Smooth muscle cell (in vitro differentiated cells): ENCODE data around the gene MPST. TPM values are rescaled to one million over a fixed set of nuclear protein-coding genes. Genes with fewer than 3 reads are reported as not detected.
A peak's percentile ranks its signal among the peaks of the same experiment; 100 is the strongest.

Experiments used
- DNase-seq: peaks from one replicate; lab custom pipeline; 2025; ENCODE audit not compliant: unreplicated experiment; lab: John Stamatoyannopoulos, UW
- H2AFZ ChIP-seq: fragments of 200-600 bp; sonication (generic); 2 replicates; pipeline ENCODE4 v1.6.0; 2016; ENCODE audit warnings: antibody characterized with exemption, low read depth, mild to moderate bottlenecking
- H3F3A ChIP-seq: fragments of 200-600 bp; sonication (generic); 2 replicates; pipeline ENCODE4 v1.6.0; 2017; ENCODE audit warnings: antibody characterized with exemption, low read depth
- H3K27ac ChIP-seq: fragments of 200-600 bp; sonication (generic); 2 replicates; pipeline ENCODE4 v1.5.1; 2016; ENCODE audit warnings: low read depth, mild to moderate bottlenecking
- H3K27me3 ChIP-seq: fragments of 200-600 bp; sonication (generic); 2 replicates; pipeline ENCODE4 v1.6.1; 2016; ENCODE audit warnings: low read depth, mild to moderate bottlenecking
- H3K36me3 ChIP-seq: fragments of 200-600 bp; sonication (generic); 2 replicates; pipeline ENCODE4 v1.5.1; 2016; ENCODE audit warnings: low read depth
- H3K4me1 ChIP-seq: fragments of 200-600 bp; sonication (generic); 2 replicates; pipeline ENCODE4 v1.5.1; 2016; ENCODE audit warnings: low read depth
- H3K4me2 ChIP-seq: fragments of 200-600 bp; sonication (generic); 2 replicates; pipeline ENCODE4 v1.6.0; 2016; ENCODE audit warnings: mild to moderate bottlenecking
- H3K4me3 ChIP-seq: fragments of 200-600 bp; sonication (generic); 2 replicates; pipeline ENCODE4 v1.5.1; 2016; ENCODE audit warnings: mild to moderate bottlenecking
- H3K79me2 ChIP-seq: fragments of 200-600 bp; sonication (generic); 2 replicates; pipeline ENCODE4 v1.6.0; 2016; ENCODE audit warnings: low read depth, mild to moderate bottlenecking
- H3K9ac ChIP-seq: fragments of 200-600 bp; sonication (generic); 2 replicates; pipeline ENCODE4 v1.6.0; 2016; ENCODE audit warnings: low read depth
- H3K9me3 ChIP-seq: fragments of 200-600 bp; sonication (generic); replicated peaks from 2 replicates; pipeline ENCODE4 v1.5.1; 2016; ENCODE audit warnings: low read depth
- H4K20me1 ChIP-seq: fragments of 200-600 bp; sonication (generic); 2 replicates; pipeline ENCODE4 v1.6.0; 2016; ENCODE audit warnings: low read depth
- CTCF ChIP-seq: fragments of 200-600 bp; sonication (generic); IDR thresholded peaks from 2 replicates; pipeline ENCODE4 v1.5.1; 2017; ENCODE audit warnings: borderline replicate concordance, mild to moderate bottlenecking, antibody characterized with exemption; ENCODE audit not compliant: insufficient read depth, poor library complexity, severe bottlenecking
- WGBS: methylation state at CpG from one replicate; pipeline ENCODE4 v1.1.7; 2016; ENCODE audit warnings: low lambda C conversion rate; 5-methylcytosine and 5-hydroxymethylcytosine counted together
- polyA plus RNA-seq: library from polyadenylated mRNA; unstranded; fragments of >200 nt; fragmentation: Nextera tagmentation; extraction: Ambion mirVana; gene quantifications from 2 replicates; pipeline ENCODE4 v1.2.1, GENCODE V29; 2016
- small RNA-seq: library from RNA; depleted of rRNA; stranded (forward); fragments of <200 nt; gene quantifications from one replicate; pipeline ENCODE3, GENCODE V24; 2014
- total RNA-seq: library from RNA; depleted of rRNA; stranded (reverse); fragments of >200 nt; gene quantifications from 2 replicates; pipeline ENCODE4 v1.2.3, GENCODE V29; 2014

The MPST gene
- total and polyA plus RNA-seq, 2 experiments from 2014 or later = 49.9 to 119 TPM

- Histone ChIP-seq H3K27ac (no peak overlapping the region), H4K20me1 (no peaks in the 10 kb centered on the region), H3K4me3 (no peak overlapping the region), H3K9ac (no peak overlapping the region), H2AFZ (no peak overlapping the region), H3K9me3 (no peaks in the 10 kb centered on the region), H3K36me3 (no peaks in the 10 kb centered on the region), H3K4me1 (no peaks in the 10 kb centered on the region), H3K79me2 (no peaks in the 10 kb centered on the region), H3K4me2 (no peak overlapping the region), H3F3A (no peaks in the 10 kb centered on the region), H3K27me3 (peaks cover 38% of the 10 kb centered on the region)
- TF ChIP-seq CTCF = peak; percentile 100
- 34% methylated on average over 15 of the region's 15 CpGs for WGBS
- peak; percentile 21 for DNase-seq
These were observed 58.4 kb downstream of the MPST start for GRCh38 chr22:37077802-37078448.

DNA sequence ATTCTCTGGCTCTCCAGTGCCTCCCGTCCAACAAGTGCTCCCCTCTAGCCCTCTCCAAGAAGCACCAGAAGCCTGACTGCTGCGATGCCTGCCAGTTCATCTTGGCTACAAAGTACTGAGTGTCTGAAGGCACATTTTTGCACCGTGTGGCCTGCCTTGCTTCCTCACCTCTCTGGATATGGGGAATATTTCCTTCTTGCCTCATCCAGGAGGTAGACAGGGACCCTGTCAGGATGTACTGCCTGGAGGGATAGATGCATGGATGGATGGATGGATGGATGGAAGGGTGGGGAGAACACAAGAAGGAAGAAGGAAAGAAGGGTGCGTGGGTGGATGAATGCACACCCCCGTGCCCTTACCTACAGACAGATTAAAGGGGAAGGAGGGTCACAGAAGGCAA, 59.6 kb downstream of the MPST start:
- Histone ChIP-seq H3K4me2 (no peak overlapping the region), H3K36me3 (no peaks in the 10 kb centered on the region), H3K27me3 (peaks cover 32% of the 10 kb centered on the region), H3F3A (no peaks in the 10 kb centered on the region), H3K4me1 (no peaks in the 10 kb centered on the region), H3K4me3 (no peak overlapping the region), H3K27ac (no peak overlapping the region), H2AFZ (no peak overlapping the region), H3K79me2 (no peaks in the 10 kb centered on the region), H4K20me1 (no peaks in the 10 kb centered on the region), H3K9ac (no peak overlapping the region), H3K9me3 (no peaks in the 10 kb centered on the region)
- 68% methylated on average over 5 of the region's 5 CpGs for WGBS
- TF ChIP-seq CTCF = no peak
- no peak for DNase-seq

Small RNA genes lying within 50 kb of the gene (small RNA-seq; reads per million reads assigned to genes)
- gene RF00019 = not detected

Other genes starting within 250 kb of the MPST start
- 12.5 and 16.0 TPM in 2 replicates for gene IFT27, start 243.6 kb upstream of the MPST start, total RNA-seq
- gene IFT27, start 243.6 kb upstream of the MPST start, polyA plus RNA-seq = 43.2 and 46.8 TPM in 2 replicates
- not detected in 2 replicates for gene PVALB, start 202.7 kb upstream of the MPST start, total RNA-seq
- not detected in 2 replicates for gene PVALB, start 202.7 kb upstream of the MPST start, polyA plus RNA-seq
- gene NCF4, start 158.7 kb upstream of the MPST start, total RNA-seq = not detected in 2 replicates
- 0.15 and 0.41 TPM in 2 replicates for gene NCF4, start 158.7 kb upstream of the MPST start, polyA plus RNA-seq
- 0.22 TPM in 1 of 2 replicates, not detected in the other for gene CSF2RB, start 106.1 kb upstream of the MPST start, total RNA-seq
- gene CSF2RB, start 106.1 kb upstream of the MPST start, polyA plus RNA-seq = 0.25 and 0.43 TPM in 2 replicates
- 10.4 and 19.9 TPM in 2 replicates for gene TST, start 295 bp upstream of the MPST start, total RNA-seq
- gene TST, start 295 bp upstream of the MPST start, polyA plus RNA-seq = 15.0 and 17.5 TPM in 2 replicates
- 8.2 and 20.0 TPM in 2 replicates for gene KCTD17, start 32.0 kb downstream of the MPST start, total RNA-seq
- 31.8 and 36.9 TPM in 2 replicates for gene KCTD17, start 32.0 kb downstream of the MPST start, polyA plus RNA-seq
- not detected in 2 replicates for gene TMPRSS6, start 90.0 kb downstream of the MPST start, total RNA-seq
- gene TMPRSS6, start 90.0 kb downstream of the MPST start, polyA plus RNA-seq = 0.69 TPM in 1 of 2 replicates, not detected in the other
- 0.76 and 1.1 TPM in 2 replicates for gene IL2RB, start 130.2 kb downstream of the MPST start, total RNA-seq
- gene IL2RB, start 130.2 kb downstream of the MPST start, polyA plus RNA-seq = 3.6 and 3.8 TPM in 2 replicates
- gene C1QTNF6, start 168.5 kb downstream of the MPST start, total RNA-seq = 11.8 and 14.3 TPM in 2 replicates
- gene C1QTNF6, start 168.5 kb downstream of the MPST start, polyA plus RNA-seq = 26.8 and 33.6 TPM in 2 replicates
- gene SSTR3, start 192.7 kb downstream of the MPST start, total RNA-seq = not detected in 2 replicates
- gene SSTR3, start 192.7 kb downstream of the MPST start, polyA plus RNA-seq = not detected in 2 replicates
- 3.6 and 6.5 TPM in 2 replicates for gene RAC2, start 224.5 kb downstream of the MPST start, total RNA-seq
- gene RAC2, start 224.5 kb downstream of the MPST start, polyA plus RNA-seq = 3.3 and 4.0 TPM in 2 replicates